K562 (cell line): ENCODE data around the gene SERBP1. TPM values are rescaled to one million over a fixed set of nuclear protein-coding genes. Genes with fewer than 3 reads are reported as not detected.

ENCODE experiments used
- ARNT ChIP-seq, 2 experiments: fragments of 450-650 bp; IDR thresholded peaks; 2 replicates each; pipeline ENCODE4 v1.6.1; 2016; ENCODE audit warnings: mild to moderate bottlenecking in 1 of 2
- BDP1 ChIP-seq: IDR thresholded peaks from 3 replicates; pipeline ENCODE4 v1.6.1; 2011; ENCODE audit not compliant: insufficient read length, insufficient read depth
- CEBPZ ChIP-seq: fragments of 150-350 bp; IDR thresholded peaks from 2 replicates; pipeline ENCODE4 v1.6.1; 2014; ENCODE audit warnings: low read depth, mild to moderate bottlenecking, low read length, borderline replicate concordance
- CREB3 ChIP-seq: fragments of 450-650 bp; conservative IDR thresholded peaks from 2 replicates; pipeline ENCODE4 v1.6.1; 2016; ENCODE audit warnings: missing genetic modification characterization, low read depth, mild to moderate bottlenecking, missing compliant biosample characterization, moderate library complexity
- DEAF1 ChIP-seq: fragments of 450-650 bp; formaldehyde crosslinking; IDR thresholded peaks from 2 replicates; pipeline ENCODE4 v1.4.0; 2020; ENCODE audit warnings: mild to moderate bottlenecking, moderate library complexity
- EP400 ChIP-seq: fragments of 450-650 bp; IDR thresholded peaks from 2 replicates; pipeline ENCODE4 v1.6.1; 2017; ENCODE audit warnings: antibody characterized with exemption, mild to moderate bottlenecking, moderate library complexity
- ESRRA ChIP-seq: fragments of 450-650 bp; IDR thresholded peaks from 2 replicates; pipeline ENCODE4 v1.6.1; 2014; ENCODE audit warnings: low read depth, mild to moderate bottlenecking, moderate library complexity, borderline replicate concordance
- HNRNPLL ChIP-seq: fragments of 200-400 bp; formaldehyde crosslinking; IDR thresholded peaks from 2 replicates; pipeline ENCODE4 v1.6.1; 2017; ENCODE audit warnings: low read length, low read depth, mild to moderate bottlenecking; ENCODE audit not compliant: poor library complexity, severe bottlenecking
- HOXB6 ChIP-seq: fragments of 250-450 bp; sonication (Bioruptor Pico); IDR thresholded peaks from 2 replicates; pipeline ENCODE4 v1.5.1; 2022; ENCODE audit warnings: mild to moderate bottlenecking, borderline replicate concordance
- LCOR ChIP-seq: sonication (generic); formaldehyde crosslinking; IDR thresholded peaks from 2 replicates; pipeline ENCODE4 v1.8.0; 2022; ENCODE audit warnings: mild to moderate bottlenecking, missing genetic modification reagents
- MAFF ChIP-seq: IDR thresholded peaks from 2 replicates; pipeline ENCODE4 v1.6.1; 2012; ENCODE audit warnings: low read length, improper control_type of control experiment
- MXD1 ChIP-seq: fragments of 250-450 bp; sonication (Bioruptor Pico); IDR thresholded peaks from 2 replicates; pipeline ENCODE4 v1.8.0; 2021; ENCODE audit warnings: borderline replicate concordance, mild to moderate bottlenecking, moderate library complexity; ENCODE audit not compliant: poor library complexity, severe bottlenecking
- NEUROD1 ChIP-seq: fragments of 150-350 bp; IDR thresholded peaks from 2 replicates; pipeline ENCODE4 v1.6.1; 2014; ENCODE audit warnings: borderline replicate concordance, low read length, low read depth; ENCODE audit not compliant: partially characterized antibody
- POLR2A ChIP-seq: fragments of 450-650 bp; conservative IDR thresholded peaks from 2 replicates; pipeline ENCODE4 v1.6.1; 2016
- POLR2G ChIP-seq: fragments of 200-400 bp; formaldehyde crosslinking; IDR thresholded peaks from 2 replicates; pipeline ENCODE4 v1.6.1; 2017; ENCODE audit warnings: low read depth, mild to moderate bottlenecking, antibody characterized with exemption, low read length, moderate library complexity
- SMAD4 ChIP-seq: fragments of 250-450 bp; sonication (Bioruptor Pico); conservative IDR thresholded peaks from 2 replicates; pipeline ENCODE4 v1.8.0; 2021; ENCODE audit warnings: inconsistent platforms, mild to moderate bottlenecking, moderate library complexity
- TRIM24 ChIP-seq, 2 experiments: fragments of 450-650 bp; IDR thresholded peaks; 2 replicates each; pipeline ENCODE4 v1.6.1; 2016
- ZNF174 ChIP-seq: fragments of 250-450 bp; sonication (Bioruptor Pico); IDR thresholded peaks from 2 replicates; pipeline ENCODE4 v1.4.0; 2020; ENCODE audit warnings: mild to moderate bottlenecking
- ZNF239 ChIP-seq: fragments of 250-450 bp; sonication (Bioruptor Pico); IDR thresholded peaks from 2 replicates; pipeline ENCODE4 v1.4.0; 2020; ENCODE audit warnings: mild to moderate bottlenecking
- ZNF668 ChIP-seq: fragments of 250-450 bp; sonication (Bioruptor Pico); IDR thresholded peaks from 2 replicates; pipeline ENCODE4 v1.8.0; 2022; ENCODE audit warnings: mild to moderate bottlenecking, inconsistent platforms
- ZNF79 ChIP-seq: fragments of 250-450 bp; sonication (Bioruptor Pico); IDR thresholded peaks from 2 replicates; pipeline ENCODE4 v1.4.0; 2020; ENCODE audit warnings: low read depth, mild to moderate bottlenecking, moderate library complexity
- polyA plus RNA-seq, 8 experiments: library from polyadenylated mRNA; depleted of rRNA in 4 of 8; stranded (reverse) in 5 of 8; unstranded in 3 of 8; fragments of >200 nt; fragmentation: Nextera tagmentation in 2 of 8; fragmentation: Illumina TruSeq in 1 of 8; extraction: Ambion mirVana in 2 of 8; extraction: Trizol in 1 of 8; gene quantifications; 2 replicates each; pipeline versions ENCODE4 v1.2.1 to v1.2.3, GENCODE V29; 2011 to 2014; ENCODE audit warnings: inconsistent platforms in 1 of 8, missing spikeins in 1 of 8
- total RNA-seq, 7 experiments: library from RNA; depleted of rRNA in 6 of 7; stranded (reverse); fragments of >200 nt in 6 of 7; fragmentation: Illumina TruSeq in 2 of 7; extraction: Trizol in 2 of 7; gene quantifications; 2 replicates each; pipeline versions ENCODE4 v1.2.1 to v1.2.3, GENCODE V29; 2011 to 2021; ENCODE audit warnings: low replicate concordance in 1 of 7

Gene SERBP1
- total and polyA plus RNA-seq, 9 of the 15 experiments (the other 6 are each of a cell fraction or from before 2014, with no cell fraction given): 79.9 to 761 (median 464) TPM

- TF ChIP-seq NEUROD1: no peak
- peak; percentile 41 for TF ChIP-seq MXD1
- TF ChIP-seq DEAF1 (CRISPR knock-in tag): no peak
- TF ChIP-seq ZNF79 (CRISPR knock-in tag): no peak
- no peak for TF ChIP-seq LCOR (CRISPR knock-in tag)
- TF ChIP-seq POLR2A: 0 out of 2 replicates have a peak, but pooled peaks have one; percentile 18
- no peak for TF ChIP-seq ZNF668 (CRISPR knock-in tag)
- no peak for TF ChIP-seq ARNT (IDR thresholded peaks at IDR 0.05)
- TF ChIP-seq TRIM24 (IDR thresholded peaks at IDR 0.05): no peak
- TF ChIP-seq HNRNPLL: no peak
- TF ChIP-seq CREB3 (tag): no peak
- TF ChIP-seq ZNF174 (CRISPR knock-in tag): no peak
- no peak for TF ChIP-seq ESRRA
- no peak for TF ChIP-seq BDP1
- no peak for TF ChIP-seq HOXB6 (CRISPR knock-in tag)
- TF ChIP-seq CEBPZ: no peak
- TF ChIP-seq EP400: peak; percentile 42; the same call in 1 of the 2 replicates
- TF ChIP-seq MAFF: no peak
- TF ChIP-seq SMAD4: no peak
- no peak for TF ChIP-seq ZNF239 (CRISPR knock-in tag)
- TF ChIP-seq POLR2G: no peak
Measured at GRCh38 chr1:67429011-67429527, 1.1 kb downstream of the SERBP1 start (continued).
